Measurements from ENCODE around the gene CCDC197.

DNA sequence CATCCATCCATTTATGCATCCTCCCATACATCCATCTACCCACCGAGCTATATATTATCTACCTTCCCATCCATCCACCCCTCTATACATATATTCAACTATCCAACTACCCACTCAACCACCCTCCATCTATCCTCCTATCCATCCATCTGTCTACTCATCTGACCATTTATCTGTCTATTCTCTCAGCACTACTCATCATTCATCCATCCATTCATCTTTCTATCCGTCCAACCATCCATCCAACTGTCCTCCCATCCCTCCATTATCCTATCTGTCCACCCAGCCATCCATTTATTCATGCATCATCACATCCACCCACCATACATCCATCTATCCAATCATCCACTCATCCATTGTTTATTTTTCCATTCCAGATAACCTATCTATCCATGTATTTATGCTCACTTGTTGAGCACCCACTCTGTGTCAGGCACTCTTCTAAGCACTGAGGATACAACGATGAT, 32.2 kb upstream of the CCDC197 start:
- no peak for TF ChIP-seq EZH2phosphoT487 (IDR thresholded peaks at IDR 0.05; ENCODE audit: borderline replicate concordance, low read depth, low read length)
- TF ChIP-seq, protein P1, sequence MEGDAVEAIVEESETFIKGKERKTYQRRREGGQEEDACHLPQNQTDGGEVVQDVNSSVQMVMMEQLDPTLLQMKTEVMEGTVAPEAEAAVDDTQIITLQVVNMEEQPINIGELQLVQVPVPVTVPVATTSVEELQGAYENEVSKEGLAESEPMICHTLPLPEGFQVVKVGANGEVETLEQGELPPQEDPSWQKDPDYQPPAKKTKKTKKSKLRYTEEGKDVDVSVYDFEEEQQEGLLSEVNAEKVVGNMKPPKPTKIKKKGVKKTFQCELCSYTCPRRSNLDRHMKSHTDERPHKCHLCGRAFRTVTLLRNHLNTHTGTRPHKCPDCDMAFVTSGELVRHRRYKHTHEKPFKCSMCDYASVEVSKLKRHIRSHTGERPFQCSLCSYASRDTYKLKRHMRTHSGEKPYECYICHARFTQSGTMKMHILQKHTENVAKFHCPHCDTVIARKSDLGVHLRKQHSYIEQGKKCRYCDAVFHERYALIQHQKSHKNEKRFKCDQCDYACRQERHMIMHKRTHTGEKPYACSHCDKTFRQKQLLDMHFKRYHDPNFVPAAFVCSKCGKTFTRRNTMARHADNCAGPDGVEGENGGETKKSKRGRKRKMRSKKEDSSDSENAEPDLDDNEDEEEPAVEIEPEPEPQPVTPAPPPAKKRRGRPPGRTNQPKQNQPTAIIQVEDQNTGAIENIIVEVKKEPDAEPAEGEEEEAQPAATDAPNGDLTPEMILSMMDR (conservative IDR thresholded peaks at IDR 0.05; ENCODE audit: low read length): no peak

Data from OCI-LY7 (cell line).